SK-N-SH treated with all-trans-retinoic acid at 6 μM for 48 hours (cell line): Measurements from ENCODE around the gene PSMA4.

Experiments used
- ATAC-seq: fragments of 200-7000 bp; cut with Tn5 transposase; 3 replicates; pipeline ENCODE4 v1.9.1; 2020; ENCODE audit warnings: mild to moderate bottlenecking, moderate library complexity
- ARNTL ChIP-seq: fragments of 450-650 bp; formaldehyde crosslinking; IDR thresholded peaks from 2 replicates; pipeline ENCODE4 v1.5.0; 2020; ENCODE audit warnings: low read depth, mild to moderate bottlenecking, moderate library complexity, borderline replicate concordance
- BACH2 ChIP-seq: fragments of 250-450 bp; sonication (Bioruptor Pico); IDR thresholded peaks from 2 replicates; pipeline ENCODE4 v1.9.0; 2021; ENCODE audit warnings: mild to moderate bottlenecking, borderline replicate concordance
- CSDC2 ChIP-seq: fragments of 250-450 bp; sonication (Bioruptor Pico); IDR thresholded peaks from 2 replicates; pipeline ENCODE4 v1.5.0; 2020; ENCODE audit warnings: mild to moderate bottlenecking, moderate library complexity
- GLIS3 ChIP-seq: fragments of 250-450 bp; sonication (Bioruptor Pico); IDR thresholded peaks from 2 replicates; pipeline ENCODE4 v1.5.0; 2020; ENCODE audit warnings: mild to moderate bottlenecking, moderate library complexity
- ISL1 ChIP-seq: fragments of 250-450 bp; sonication (Bioruptor Pico); IDR thresholded peaks from 2 replicates; pipeline ENCODE4 v2.1.2; 2022; ENCODE audit warnings: mild to moderate bottlenecking, moderate library complexity
- OSR1 ChIP-seq: fragments of 250-450 bp; sonication (Bioruptor Pico); IDR thresholded peaks from 2 replicates; pipeline ENCODE4 v1.8.0; 2022; ENCODE audit warnings: moderate library complexity, mild to moderate bottlenecking, inconsistent platforms
- PPARA ChIP-seq: fragments of 250-450 bp; sonication (Bioruptor Pico); IDR thresholded peaks from 2 replicates; pipeline ENCODE4 v1.5.0; 2020; ENCODE audit warnings: mild to moderate bottlenecking, borderline replicate concordance
- RARB ChIP-seq: fragments of 250-450 bp; sonication (Bioruptor Pico); IDR thresholded peaks from 2 replicates; pipeline ENCODE4 v1.8.0; 2021; ENCODE audit warnings: mild to moderate bottlenecking, moderate library complexity
- SNAI2 ChIP-seq: fragments of 250-450 bp; sonication (Bioruptor Pico); IDR thresholded peaks from 2 replicates; pipeline ENCODE4 v1.5.0; 2020; ENCODE audit warnings: mild to moderate bottlenecking, moderate library complexity
- TCF4 ChIP-seq: fragments of 250-450 bp; sonication (Bioruptor Pico); IDR thresholded peaks from 2 replicates; pipeline ENCODE4 v1.8.0; 2021; ENCODE audit warnings: mild to moderate bottlenecking, moderate library complexity, borderline replicate concordance
- ZC3H10 ChIP-seq: fragments of 250-450 bp; sonication (Bioruptor Pico); IDR thresholded peaks from 2 replicates; pipeline ENCODE4 v1.5.1; 2021; ENCODE audit warnings: mild to moderate bottlenecking, moderate library complexity
- ZFP3 ChIP-seq: fragments of 250-450 bp; sonication (Bioruptor Pico); IDR thresholded peaks from 2 replicates; pipeline ENCODE4 v1.5.0; 2020; ENCODE audit warnings: mild to moderate bottlenecking, moderate library complexity
- ZFP30 ChIP-seq: fragments of 450-650 bp; formaldehyde crosslinking; IDR thresholded peaks from 2 replicates; pipeline ENCODE4 v1.5.0; 2022; ENCODE audit warnings: mild to moderate bottlenecking, moderate library complexity
- ZNF565 ChIP-seq: fragments of 450-650 bp; formaldehyde crosslinking; conservative IDR thresholded peaks from 2 replicates; pipeline ENCODE4 v1.5.0; 2020; ENCODE audit warnings: low read depth, mild to moderate bottlenecking, moderate library complexity
- ZNF70 ChIP-seq: fragments of 450-650 bp; formaldehyde crosslinking; IDR thresholded peaks from 2 replicates; pipeline ENCODE4 v1.5.0; 2020; ENCODE audit warnings: mild to moderate bottlenecking, moderate library complexity
- ZNF8 ChIP-seq: fragments of 450-650 bp; formaldehyde crosslinking; IDR thresholded peaks from 2 replicates; pipeline ENCODE4 v1.5.0; 2020; ENCODE audit warnings: mild to moderate bottlenecking, moderate library complexity
- TF ChIP-seq, protein P1 (sequence below): fragments of 250-450 bp; sonication (Bioruptor Pico); IDR thresholded peaks from 2 replicates; pipeline ENCODE4 v1.5.0; 2020; ENCODE audit warnings: mild to moderate bottlenecking, moderate library complexity
- TF ChIP-seq, protein P2 (sequence below): fragments of 250-450 bp; sonication (Bioruptor Pico); IDR thresholded peaks from 2 replicates; pipeline ENCODE4 v1.8.0; 2020; ENCODE audit warnings: mild to moderate bottlenecking, moderate library complexity, borderline replicate concordance
- TF ChIP-seq, protein P3 (sequence below): fragments of 250-450 bp; sonication (Bioruptor Pico); IDR thresholded peaks from 2 replicates; pipeline ENCODE4 v1.5.1; 2021; ENCODE audit warnings: mild to moderate bottlenecking, moderate library complexity
- TF ChIP-seq, protein P4 (sequence below): fragments of 250-450 bp; sonication (Bioruptor Pico); IDR thresholded peaks from 2 replicates; pipeline ENCODE4 v1.5.1; 2020; ENCODE audit warnings: low read depth, mild to moderate bottlenecking, moderate library complexity
- TF ChIP-seq, protein P5 (sequence below): fragments of 250-450 bp; sonication (Bioruptor Pico); IDR thresholded peaks from 2 replicates; pipeline ENCODE4 v1.8.0; 2021; ENCODE audit warnings: low read depth, mild to moderate bottlenecking, moderate library complexity, borderline replicate concordance

PSMA4 gene

DNA sequence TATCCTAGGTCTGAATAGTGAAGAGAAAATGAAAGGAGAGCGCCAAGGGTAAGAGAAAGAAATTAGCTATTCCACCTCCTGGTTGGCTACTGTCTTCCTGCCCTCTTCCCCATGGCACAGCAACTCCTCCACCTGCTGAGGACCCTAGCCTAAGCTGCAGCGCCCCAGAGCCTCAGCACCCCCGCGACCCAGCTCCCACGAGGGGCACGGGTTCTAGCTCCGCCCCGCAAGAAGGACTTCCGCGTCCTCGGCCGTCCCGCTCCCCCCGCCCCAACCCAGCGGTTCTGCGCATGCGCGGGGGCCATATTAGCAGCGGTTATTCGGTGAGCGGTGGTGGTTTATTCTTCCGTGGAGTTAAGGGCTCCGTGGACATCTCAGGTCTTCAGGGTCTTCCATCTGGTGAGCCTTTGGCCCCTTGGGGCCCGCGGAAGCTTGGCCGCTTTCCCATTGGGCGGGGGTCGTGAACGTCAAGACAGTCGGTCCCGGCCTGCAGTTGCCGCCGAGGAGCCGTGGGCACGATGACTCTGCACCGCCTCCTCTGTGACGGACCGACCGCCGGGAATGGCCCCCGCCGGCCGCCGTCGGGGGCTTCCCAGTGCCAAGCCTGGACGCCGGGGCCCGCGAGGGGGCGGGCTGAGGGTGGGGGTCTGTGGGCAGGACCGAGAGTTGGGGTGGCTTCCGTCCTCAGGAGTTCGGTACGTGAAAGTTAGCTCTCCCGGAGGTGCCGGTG is at the start of gene PSMA4:
TSS of gene PSMA4 (plus strand) at position 304 of the 730 bp plus-strand sequence. CDS start 1,484 bp downstream, outside the sequence.
- TF ChIP-seq, protein P1, sequence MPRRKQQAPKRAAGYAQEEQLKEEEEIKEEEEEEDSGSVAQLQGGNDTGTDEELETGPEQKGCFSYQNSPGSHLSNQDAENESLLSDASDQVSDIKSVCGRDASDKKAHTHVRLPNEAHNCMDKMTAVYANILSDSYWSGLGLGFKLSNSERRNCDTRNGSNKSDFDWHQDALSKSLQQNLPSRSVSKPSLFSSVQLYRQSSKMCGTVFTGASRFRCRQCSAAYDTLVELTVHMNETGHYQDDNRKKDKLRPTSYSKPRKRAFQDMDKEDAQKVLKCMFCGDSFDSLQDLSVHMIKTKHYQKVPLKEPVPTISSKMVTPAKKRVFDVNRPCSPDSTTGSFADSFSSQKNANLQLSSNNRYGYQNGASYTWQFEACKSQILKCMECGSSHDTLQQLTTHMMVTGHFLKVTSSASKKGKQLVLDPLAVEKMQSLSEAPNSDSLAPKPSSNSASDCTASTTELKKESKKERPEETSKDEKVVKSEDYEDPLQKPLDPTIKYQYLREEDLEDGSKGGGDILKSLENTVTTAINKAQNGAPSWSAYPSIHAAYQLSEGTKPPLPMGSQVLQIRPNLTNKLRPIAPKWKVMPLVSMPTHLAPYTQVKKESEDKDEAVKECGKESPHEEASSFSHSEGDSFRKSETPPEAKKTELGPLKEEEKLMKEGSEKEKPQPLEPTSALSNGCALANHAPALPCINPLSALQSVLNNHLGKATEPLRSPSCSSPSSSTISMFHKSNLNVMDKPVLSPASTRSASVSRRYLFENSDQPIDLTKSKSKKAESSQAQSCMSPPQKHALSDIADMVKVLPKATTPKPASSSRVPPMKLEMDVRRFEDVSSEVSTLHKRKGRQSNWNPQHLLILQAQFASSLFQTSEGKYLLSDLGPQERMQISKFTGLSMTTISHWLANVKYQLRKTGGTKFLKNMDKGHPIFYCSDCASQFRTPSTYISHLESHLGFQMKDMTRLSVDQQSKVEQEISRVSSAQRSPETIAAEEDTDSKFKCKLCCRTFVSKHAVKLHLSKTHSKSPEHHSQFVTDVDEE: 0 out of 2 replicates have a peak, but pooled peaks have one; percentile 34
- TF ChIP-seq SNAI2 (CRISPR knock-in tag) (no peak), ISL1 (CRISPR knock-in tag) (no peak), ARNTL (CRISPR knock-in tag) (no peak)
- TF ChIP-seq, all 23 proteins: peak for 1

DNA sequence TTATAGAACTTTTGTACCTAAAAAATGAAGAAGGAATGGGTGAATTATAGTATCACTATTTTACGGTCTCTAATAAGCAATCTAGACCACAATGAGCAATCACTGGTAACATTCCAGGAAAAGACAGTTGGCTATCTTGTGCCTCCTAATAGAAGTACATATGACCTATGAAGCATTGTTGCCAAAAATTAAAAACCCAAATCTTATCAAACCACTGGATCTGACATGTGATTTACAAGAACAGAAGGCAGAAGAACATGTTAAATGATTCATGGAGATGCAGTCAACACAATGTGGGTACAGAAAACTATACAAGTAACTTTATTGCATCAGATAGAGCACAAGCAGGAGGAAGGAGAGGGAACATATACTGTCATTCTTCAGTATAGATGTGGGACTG is 47.4 kb upstream of the PSMA4 start:
- no peak for ATAC-seq
- TF ChIP-seq SNAI2 (CRISPR knock-in tag) (no peak), PPARA (no peak), ZC3H10 (no peak), ZFP3 (CRISPR knock-in tag) (no peak), BACH2 (no peak), CSDC2 (CRISPR knock-in tag) (no peak), ARNTL (CRISPR knock-in tag) (no peak), ZNF70 (no peak)
- TF ChIP-seq, protein P2, sequence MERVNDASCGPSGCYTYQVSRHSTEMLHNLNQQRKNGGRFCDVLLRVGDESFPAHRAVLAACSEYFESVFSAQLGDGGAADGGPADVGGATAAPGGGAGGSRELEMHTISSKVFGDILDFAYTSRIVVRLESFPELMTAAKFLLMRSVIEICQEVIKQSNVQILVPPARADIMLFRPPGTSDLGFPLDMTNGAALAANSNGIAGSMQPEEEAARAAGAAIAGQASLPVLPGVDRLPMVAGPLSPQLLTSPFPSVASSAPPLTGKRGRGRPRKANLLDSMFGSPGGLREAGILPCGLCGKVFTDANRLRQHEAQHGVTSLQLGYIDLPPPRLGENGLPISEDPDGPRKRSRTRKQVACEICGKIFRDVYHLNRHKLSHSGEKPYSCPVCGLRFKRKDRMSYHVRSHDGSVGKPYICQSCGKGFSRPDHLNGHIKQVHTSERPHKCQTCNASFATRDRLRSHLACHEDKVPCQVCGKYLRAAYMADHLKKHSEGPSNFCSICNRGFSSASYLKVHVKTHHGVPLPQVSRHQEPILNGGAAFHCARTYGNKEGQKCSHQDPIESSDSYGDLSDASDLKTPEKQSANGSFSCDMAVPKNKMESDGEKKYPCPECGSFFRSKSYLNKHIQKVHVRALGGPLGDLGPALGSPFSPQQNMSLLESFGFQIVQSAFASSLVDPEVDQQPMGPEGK: no peak
- TF ChIP-seq, protein P1: no peak

More for the DNA sequence above, at the start of gene PSMA4:
- peak; percentile 93 for ATAC-seq

DNA sequence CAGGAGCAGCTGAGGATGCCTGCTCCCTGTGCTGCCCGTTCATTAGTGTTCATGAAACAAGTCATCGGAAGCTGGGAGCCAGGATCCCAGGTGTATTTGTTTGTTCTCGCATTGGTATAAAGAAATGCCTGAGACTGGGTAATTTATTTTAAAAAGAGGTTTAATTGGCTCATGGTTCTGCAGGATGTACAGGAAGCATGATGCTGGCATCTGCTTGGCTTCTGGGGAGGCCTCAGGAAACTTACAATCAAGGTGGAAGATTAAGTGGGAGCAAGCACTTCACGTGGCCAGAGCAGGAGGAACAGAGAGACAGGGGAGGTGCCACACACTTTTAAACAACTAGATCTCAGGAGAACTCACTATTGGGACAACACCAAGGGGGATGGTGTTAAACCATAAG is 38.4 kb upstream of the PSMA4 start:
- ATAC-seq: no peak
- no peak for TF ChIP-seq SNAI2 (CRISPR knock-in tag)
- TF ChIP-seq, protein P3, sequence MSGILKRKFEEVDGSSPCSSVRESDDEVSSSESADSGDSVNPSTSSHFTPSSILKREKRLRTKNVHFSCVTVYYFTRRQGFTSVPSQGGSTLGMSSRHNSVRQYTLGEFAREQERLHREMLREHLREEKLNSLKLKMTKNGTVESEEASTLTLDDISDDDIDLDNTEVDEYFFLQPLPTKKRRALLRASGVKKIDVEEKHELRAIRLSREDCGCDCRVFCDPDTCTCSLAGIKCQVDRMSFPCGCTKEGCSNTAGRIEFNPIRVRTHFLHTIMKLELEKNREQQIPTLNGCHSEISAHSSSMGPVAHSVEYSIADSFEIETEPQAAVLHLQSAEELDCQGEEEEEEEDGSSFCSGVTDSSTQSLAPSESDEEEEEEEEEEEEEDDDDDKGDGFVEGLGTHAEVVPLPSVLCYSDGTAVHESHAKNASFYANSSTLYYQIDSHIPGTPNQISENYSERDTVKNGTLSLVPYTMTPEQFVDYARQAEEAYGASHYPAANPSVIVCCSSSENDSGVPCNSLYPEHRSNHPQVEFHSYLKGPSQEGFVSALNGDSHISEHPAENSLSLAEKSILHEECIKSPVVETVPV (CRISPR knock-in tag): no peak
- TF ChIP-seq BACH2: no peak
- TF ChIP-seq ZNF565 (CRISPR knock-in tag): no peak
- TF ChIP-seq ZNF70: no peak
- TF ChIP-seq ZNF8: no peak
- TF ChIP-seq, protein P4, sequence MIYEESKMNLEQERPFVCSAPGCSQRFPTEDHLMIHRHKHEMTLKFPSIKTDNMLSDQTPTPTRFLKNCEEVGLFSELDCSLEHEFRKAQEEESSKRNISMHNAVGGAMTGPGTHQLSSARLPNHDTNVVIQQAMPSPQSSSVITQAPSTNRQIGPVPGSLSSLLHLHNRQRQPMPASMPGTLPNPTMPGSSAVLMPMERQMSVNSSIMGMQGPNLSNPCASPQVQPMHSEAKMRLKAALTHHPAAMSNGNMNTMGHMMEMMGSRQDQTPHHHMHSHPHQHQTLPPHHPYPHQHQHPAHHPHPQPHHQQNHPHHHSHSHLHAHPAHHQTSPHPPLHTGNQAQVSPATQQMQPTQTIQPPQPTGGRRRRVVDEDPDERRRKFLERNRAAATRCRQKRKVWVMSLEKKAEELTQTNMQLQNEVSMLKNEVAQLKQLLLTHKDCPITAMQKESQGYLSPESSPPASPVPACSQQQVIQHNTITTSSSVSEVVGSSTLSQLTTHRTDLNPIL: no peak
- TF ChIP-seq, protein P2: no peak
- TF ChIP-seq, protein P5, sequence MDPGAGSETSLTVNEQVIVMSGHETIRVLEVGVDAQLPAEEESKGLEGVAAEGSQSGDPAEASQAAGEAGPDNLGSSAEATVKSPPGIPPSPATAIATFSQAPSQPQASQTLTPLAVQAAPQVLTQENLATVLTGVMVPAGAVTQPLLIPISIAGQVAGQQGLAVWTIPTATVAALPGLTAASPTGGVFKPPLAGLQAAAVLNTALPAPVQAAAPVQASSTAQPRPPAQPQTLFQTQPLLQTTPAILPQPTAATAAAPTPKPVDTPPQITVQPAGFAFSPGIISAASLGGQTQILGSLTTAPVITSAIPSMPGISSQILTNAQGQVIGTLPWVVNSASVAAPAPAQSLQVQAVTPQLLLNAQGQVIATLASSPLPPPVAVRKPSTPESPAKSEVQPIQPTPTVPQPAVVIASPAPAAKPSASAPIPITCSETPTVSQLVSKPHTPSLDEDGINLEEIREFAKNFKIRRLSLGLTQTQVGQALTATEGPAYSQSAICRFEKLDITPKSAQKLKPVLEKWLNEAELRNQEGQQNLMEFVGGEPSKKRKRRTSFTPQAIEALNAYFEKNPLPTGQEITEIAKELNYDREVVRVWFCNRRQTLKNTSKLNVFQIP (CRISPR knock-in tag): no peak
- no peak for TF ChIP-seq ZFP30
- no peak for TF ChIP-seq RARB (CRISPR knock-in tag)
- no peak for TF ChIP-seq ZFP3 (CRISPR knock-in tag)
- TF ChIP-seq ARNTL (CRISPR knock-in tag): no peak
- no peak for TF ChIP-seq ISL1 (CRISPR knock-in tag)
- no peak for TF ChIP-seq GLIS3 (CRISPR knock-in tag)
- no peak for TF ChIP-seq PPARA
- TF ChIP-seq TCF4: no peak
- TF ChIP-seq OSR1 (CRISPR knock-in tag): no peak
